CD4-positive, alpha-beta memory T cell (primary cell): ENCODE data around the gene KDM4C. TPM values are rescaled to one million over a fixed set of nuclear protein-coding genes. Genes with fewer than 3 reads are reported as not detected.
A peak's percentile ranks its signal among the peaks of the same experiment; 100 is the strongest.

Experiments used
- CTCF ChIA-PET: fragments of 350-600 bp; sonication (Branson Sonifier 250); formaldehyde crosslinking; loops from one replicate; lab custom pipeline; 2021; ENCODE audit warnings: inconsistent platforms; ENCODE audit not compliant: partially characterized antibody; lab: Charles Lee
- POLR2A ChIA-PET: fragments of 350-600 bp; sonication (Branson Sonifier 250); formaldehyde crosslinking; loops from one replicate; lab custom pipeline; 2021; ENCODE audit not compliant: partially characterized antibody; lab: Charles Lee
- DNase-seq, 5 donors: peaks; one replicate each; pipeline versions ENCODE4 v3.0.0 to v3.0.0-alpha.2; 2020 to 2022; ENCODE audit warnings: mixed read lengths in 1 of 5
- H3K27ac ChIP-seq: one replicate; pipeline ENCODE4 v1.7.0; 2013; ENCODE audit warnings: low read depth, low read length
- H3K27me3 ChIP-seq: 2 replicates; pipeline ENCODE4 v1.7.0; 2013; ENCODE audit warnings: mild to moderate bottlenecking, low read length, moderate library complexity; ENCODE audit not compliant: insufficient read depth
- H3K36me3 ChIP-seq: 2 replicates; pipeline ENCODE4 v1.7.0; 2013; ENCODE audit warnings: mild to moderate bottlenecking, low read length, moderate library complexity; ENCODE audit not compliant: insufficient read depth
- H3K4me1 ChIP-seq: 2 replicates; pipeline ENCODE4 v1.7.0; 2013; ENCODE audit warnings: mild to moderate bottlenecking, low read length, moderate library complexity; ENCODE audit not compliant: insufficient read depth
- H3K4me3 ChIP-seq, 2 donors: one replicate each; pipeline ENCODE4 v1.7.0; 2013; ENCODE audit warnings: low read length in 2 of 2, mild to moderate bottlenecking in 1 of 2
- H3K9me3 ChIP-seq, 2 donors: one replicate each; pipeline ENCODE4 v1.7.0; 2013; ENCODE audit warnings: low read length in 2 of 2, control low read depth in 1 of 2; ENCODE audit not compliant: control insufficient read depth in 1 of 2
- H3K27ac Mint-ChIP-seq, 7 donors: one replicate each; pipeline ENCODE4 v1.8.0; 2020 to 2021; ENCODE audit warnings: mixed read lengths in 7 of 7, mild to moderate bottlenecking in 6 of 7, inconsistent platforms in 3 of 7, moderate library complexity in 3 of 7
- H3K27me3 Mint-ChIP-seq, 2 donors: one replicate each; pipeline ENCODE4 v1.8.0; 2020 to 2021; ENCODE audit warnings: mixed read lengths in 2 of 2
- H3K36me3 Mint-ChIP-seq, 2 donors: one replicate each; pipeline ENCODE4 v1.8.0; 2020 to 2021; ENCODE audit warnings: mixed read lengths in 2 of 2, inconsistent platforms in 1 of 2, mild to moderate bottlenecking in 1 of 2
- H3K4me1 Mint-ChIP-seq, 4 donors: one replicate each; pipeline ENCODE4 v1.8.0; 2020 to 2021; ENCODE audit warnings: mixed read lengths in 4 of 4, mild to moderate bottlenecking in 1 of 4
- H3K4me3 Mint-ChIP-seq, 8 donors: one replicate each; pipeline ENCODE4 v1.8.0; 2020 to 2021; ENCODE audit warnings: mixed read lengths in 8 of 8, mild to moderate bottlenecking in 7 of 8, moderate library complexity in 6 of 8, inconsistent platforms in 3 of 8
- H3K9me3 Mint-ChIP-seq, 8 donors: one replicate each; pipeline ENCODE4 v1.8.0; 2020 to 2021; ENCODE audit warnings: mixed read lengths in 8 of 8, mild to moderate bottlenecking in 5 of 8, inconsistent platforms in 3 of 8, moderate library complexity in 1 of 8
- intact Hi-C: fragments of 100-400 bp; cut with micrococcal nuclease; formaldehyde crosslinking; loops from one replicate; pipeline ENCODE4 v1.15.1; 2023
- polyA plus RNA-seq, 2 donors: library from polyadenylated mRNA; unstranded; fragments of 300-500 nt; fragmentation: Illumina TruSeq; gene quantifications; one replicate each; pipeline ENCODE4 v1.2.3, GENCODE V29; 2021
- total RNA-seq, 2 experiments: library from RNA; stranded (reverse); gene quantifications; one replicate each; pipeline ENCODE4 v1.2.3, GENCODE V29; 2021

KDM4C gene
- total and polyA plus RNA-seq, 4 experiments from 2014 or later: 36.3 to 90.7 (median 58.8) TPM

DNA sequence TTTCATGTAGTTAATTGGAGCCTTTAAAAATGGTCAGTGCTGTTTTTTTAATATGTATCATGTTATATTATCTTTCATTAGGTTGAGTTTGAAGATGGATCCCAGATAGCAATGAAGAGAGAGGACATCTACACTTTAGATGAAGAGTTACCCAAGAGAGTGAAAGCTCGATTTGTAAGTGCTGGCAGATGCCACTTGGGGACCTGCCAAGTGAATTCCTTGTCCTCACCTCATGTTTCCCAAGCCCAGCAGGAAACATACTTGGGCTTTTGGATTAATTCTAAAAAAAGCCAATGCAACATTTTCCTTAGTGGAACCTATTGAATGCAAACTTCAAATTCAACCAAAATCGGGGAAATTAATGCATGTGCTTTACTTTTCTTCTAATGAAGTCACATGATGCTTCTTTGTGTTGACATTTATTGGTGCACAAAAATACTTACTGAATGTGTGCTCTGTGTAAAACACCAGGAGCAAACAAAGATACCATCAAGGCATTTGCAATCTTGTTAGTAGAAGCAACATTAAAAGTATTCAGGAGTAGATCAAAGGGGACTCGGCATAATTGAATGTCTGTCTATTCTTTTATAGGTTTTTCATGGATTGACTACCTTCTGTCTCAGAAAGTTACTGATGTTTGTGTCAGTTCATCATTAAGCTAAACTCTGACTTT lies 412.1 kb downstream of the KDM4C start:
- Histone ChIP-seq H3K9me3 (no peaks in the 10 kb centered on the region), H3K36me3 (peaks cover 36% of the 10 kb centered on the region), H3K27ac (no peak overlapping the region), H3K4me3 (no peak overlapping the region), H3K4me1 (no peaks in the 10 kb centered on the region), H3K27me3 (no peaks in the 10 kb centered on the region)
- Mint-ChIP-seq H3K4me3 (no peak overlapping the region), H3K27ac (peak overlapping the region in 3 of 7 donors; percentile 24 to 66 (median 44)), H3K4me1 (peaks cover 0 to 3% (median 0%) of the 10 kb centered on the region in 4 donors), H3K27me3 (no peaks in the 10 kb centered on the region), H3K36me3 (peaks cover 68 to 78% of the 10 kb centered on the region in 2 donors), H3K9me3 (no peaks in the 10 kb centered on the region)
- DNase-seq: no peak
- intact Hi-C loops: no loop called here
- CTCF ChIA-PET: no interaction called here
- POLR2A ChIA-PET: interaction anchor here (0.6 kb wide), 1 partner anchor 13 kb away, joined by 3 read pairs; no protein-coding TSS in a partner anchor

GRCh38 chr9:7171396-7172153 lies 413.8 kb downstream of the KDM4C start:
- no peaks in the 10 kb centered on the region for H3K9me3 Mint-ChIP-seq

DNA sequence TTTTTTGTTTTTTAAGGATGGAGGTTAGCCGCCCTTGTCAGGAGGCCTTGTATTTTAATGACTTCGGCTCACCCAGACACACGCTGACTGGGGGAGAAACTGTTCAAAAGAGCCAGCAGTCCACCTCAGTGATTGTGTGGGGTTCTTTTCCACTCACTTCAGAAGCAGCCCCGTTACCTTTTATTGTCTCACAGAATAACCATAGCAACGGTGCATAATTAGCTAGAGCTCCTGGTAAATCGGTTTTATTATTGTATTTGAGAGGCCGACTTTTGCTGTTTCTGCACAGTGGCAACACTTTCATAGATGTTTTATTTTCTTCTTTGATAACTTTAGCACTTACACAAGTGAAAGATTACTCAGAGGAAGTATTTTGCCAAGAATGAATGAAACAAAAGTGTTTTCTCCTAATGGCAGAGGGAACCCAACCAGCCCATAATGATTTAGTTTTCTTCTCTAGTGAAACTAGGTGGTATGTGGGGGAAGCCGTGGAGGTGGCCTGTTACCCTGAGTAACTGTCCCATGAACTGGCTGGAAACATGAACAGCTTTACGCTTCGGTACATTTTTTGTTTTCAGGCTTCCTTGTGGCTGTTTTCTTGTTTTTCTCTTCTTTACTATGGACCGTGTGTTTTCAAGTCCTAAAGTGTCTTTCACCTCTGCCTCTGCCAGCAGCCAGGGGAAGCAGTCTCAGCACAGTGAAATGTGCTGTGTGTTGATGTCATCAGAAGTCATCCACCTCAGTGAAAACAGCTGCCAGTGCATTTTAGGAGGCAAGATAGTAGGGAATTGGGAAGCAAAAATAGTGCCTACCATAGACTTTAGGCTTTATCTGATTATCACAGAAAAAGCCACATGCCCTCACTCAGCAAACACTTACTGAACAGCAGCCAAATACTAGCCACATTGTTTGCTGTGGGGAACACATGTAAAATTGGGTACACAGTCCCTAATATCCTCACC lies 414.7 kb downstream of the KDM4C start:
- DNase-seq: no peak
- Histone ChIP-seq H3K9me3 (no peaks in the 10 kb centered on the region), H3K4me1 (no peaks in the 10 kb centered on the region), H3K4me3 (no peak overlapping the region), H3K27ac (no peak overlapping the region), H3K27me3 (no peaks in the 10 kb centered on the region), H3K36me3 (peaks cover 34% of the 10 kb centered on the region)
- intact Hi-C loops: no loop called here
- CTCF ChIA-PET: no interaction called here
- Mint-ChIP-seq H3K4me3 (no peak overlapping the region), H3K36me3 (peaks cover 73 to 80% of the 10 kb centered on the region in 2 donors), H3K9me3 (no peaks in the 10 kb centered on the region), H3K27me3 (no peaks in the 10 kb centered on the region), H3K4me1 (peaks cover 0 to 3% (median 0%) of the 10 kb centered on the region in 4 donors), H3K27ac (peak overlapping the region in 5 of 7 donors; percentile 4 to 62 (median 47))
- POLR2A ChIA-PET: no interaction called here

More at GRCh38 chr9:7171396-7172153, 413.8 kb downstream of the KDM4C start:
- Mint-ChIP-seq H3K36me3 (peaks cover 68 to 78% of the 10 kb centered on the region in 2 donors), H3K27ac (peak overlapping the region in 3 of 7 donors; percentile 30 to 53 (median 48)), H3K27me3 (no peaks in the 10 kb centered on the region), H3K4me1 (peaks cover 0 to 3% (median 0%) of the 10 kb centered on the region in 4 donors), H3K4me3 (no peak overlapping the region)
- ChIA-PET POLR2A (no interaction called here), CTCF (no interaction called here)
- Histone ChIP-seq H3K27me3 (no peaks in the 10 kb centered on the region), H3K36me3 (peaks cover 34% of the 10 kb centered on the region), H3K27ac (no peak overlapping the region), H3K4me1 (no peaks in the 10 kb centered on the region), H3K4me3 (no peak overlapping the region), H3K9me3 (no peaks in the 10 kb centered on the region)
- DNase-seq: no peak
- intact Hi-C loops: no loop called here

DNA sequence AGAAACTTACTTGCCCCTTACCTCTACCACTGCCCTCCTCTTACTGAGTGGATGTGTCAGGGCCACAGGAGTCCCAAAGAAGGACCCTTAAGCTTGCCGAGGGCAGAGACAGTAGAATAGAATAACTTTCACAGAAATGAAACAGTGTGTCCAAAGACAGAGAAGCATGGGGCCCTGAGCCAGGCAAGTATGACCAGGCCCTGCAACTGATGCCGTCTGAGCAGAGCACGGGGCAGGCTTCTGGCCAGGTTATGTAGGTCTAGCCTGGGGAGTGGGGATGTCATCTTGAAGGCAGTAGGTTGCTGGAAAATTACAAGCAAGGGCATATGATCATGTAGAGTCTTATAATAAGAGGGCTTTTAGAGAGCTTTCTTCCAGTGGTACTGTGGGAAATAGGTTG lies 415.4 kb downstream of the KDM4C start:
- POLR2A ChIA-PET: no interaction called here
- intact Hi-C loops: no loop called here
- peak overlapping the region in 4 of 7 donors; percentile 9 to 60 (median 34) for H3K27ac Mint-ChIP-seq

DNA sequence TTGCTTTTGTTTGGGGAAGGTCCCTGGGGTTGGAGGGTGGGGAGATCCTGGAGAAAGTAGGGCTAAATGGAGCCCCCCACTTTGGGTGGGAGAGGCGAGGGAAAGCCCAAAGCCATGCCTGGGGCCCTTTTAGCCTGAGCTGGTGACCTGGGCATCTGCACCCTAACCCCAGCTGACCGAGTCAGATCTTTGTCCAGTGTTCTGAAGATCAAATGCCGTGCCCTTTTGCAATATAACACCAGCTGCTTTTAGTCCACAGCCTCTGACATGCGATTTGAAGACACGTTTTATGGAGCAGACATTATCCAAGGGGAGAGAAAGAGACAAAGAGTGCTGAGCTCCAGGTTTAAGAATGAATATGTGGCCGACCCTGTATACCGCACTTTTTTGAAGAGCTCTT lies 416.5 kb downstream of the KDM4C start:
- Mint-ChIP-seq H3K9me3 (peaks cover 0 to 2% (median 0%) of the 10 kb centered on the region in 8 donors), H3K4me3 (no peak overlapping the region), H3K4me1 (peaks cover 0 to 5% (median 0%) of the 10 kb centered on the region in 4 donors), H3K36me3 (peaks cover 82 to 86% of the 10 kb centered on the region in 2 donors), H3K27me3 (no peaks in the 10 kb centered on the region), H3K27ac (peak overlapping the region in 3 of 7 donors; percentile 36 to 60 (median 43))
- H3K9me3 ChIP-seq: no peaks in the 10 kb centered on the region
- POLR2A ChIA-PET: interaction anchor here (1.0 kb wide), 1 partner anchor 8 kb away, joined by 3 read pairs; no protein-coding TSS in a partner anchor
- H3K27me3 ChIP-seq: no peaks in the 10 kb centered on the region
- H3K27ac ChIP-seq: no peak overlapping the region
- DNase-seq: no peak
- no peak overlapping the region for H3K4me3 ChIP-seq
- H3K4me1 ChIP-seq: no peaks in the 10 kb centered on the region
- H3K36me3 ChIP-seq: peaks cover 34% of the 10 kb centered on the region
- intact Hi-C loops: no loop called here
- CTCF ChIA-PET: no interaction called here

More for the DNA sequence above, 415.4 kb downstream of the KDM4C start:
- DNase-seq: no peak
- no peaks in the 10 kb centered on the region for H3K27me3 ChIP-seq
- H3K27ac ChIP-seq: no peak overlapping the region
- Mint-ChIP-seq H3K9me3 (peaks cover 0 to 2% (median 0%) of the 10 kb centered on the region in 8 donors), H3K36me3 (peaks cover 80 to 81% of the 10 kb centered on the region in 2 donors), H3K4me1 (peaks cover 0 to 5% (median 0%) of the 10 kb centered on the region in 4 donors), H3K4me3 (no peak overlapping the region), H3K27me3 (no peaks in the 10 kb centered on the region)
- H3K36me3 ChIP-seq: peaks cover 34% of the 10 kb centered on the region
- H3K4me3 ChIP-seq: no peak overlapping the region
- no peaks in the 10 kb centered on the region for H3K9me3 ChIP-seq
- H3K4me1 ChIP-seq: no peaks in the 10 kb centered on the region
- CTCF ChIA-PET: no interaction called here

GRCh38 chr9:7174884-7175283 lies 417.1 kb downstream of the KDM4C start:
- peaks cover 32% of the 10 kb centered on the region for H3K36me3 ChIP-seq
- POLR2A ChIA-PET: interaction anchor here (1.0 kb wide), 1 partner anchor 9 kb away, joined by 3 read pairs; no protein-coding TSS in a partner anchor
- H3K4me3 Mint-ChIP-seq: no peak overlapping the region
- CTCF ChIA-PET: no interaction called here
- no peaks in the 10 kb centered on the region for H3K9me3 ChIP-seq
- peak overlapping the region in 1 of 7 donors; percentile 36 for H3K27ac Mint-ChIP-seq
- H3K4me3 ChIP-seq: no peak overlapping the region
- intact Hi-C loops: no loop called here
- no peaks in the 10 kb centered on the region for H3K27me3 ChIP-seq
- peaks cover 82 to 86% of the 10 kb centered on the region in 2 donors for H3K36me3 Mint-ChIP-seq
- H3K27ac ChIP-seq: no peak overlapping the region
- H3K9me3 Mint-ChIP-seq: peaks cover 0 to 4% (median 0%) of the 10 kb centered on the region in 8 donors
- no peaks in the 10 kb centered on the region for H3K27me3 Mint-ChIP-seq
- H3K4me1 Mint-ChIP-seq: peaks cover 0 to 5% (median 0%) of the 10 kb centered on the region in 4 donors
- DNase-seq: no peak
- H3K4me1 ChIP-seq: no peaks in the 10 kb centered on the region
